Renal pelvis (tissue), 4 donors: ENCODE results near the gene CCDC77. TPM values are rescaled to one million over a fixed set of nuclear protein-coding genes. Genes with fewer than 3 reads are reported as not detected.

Experiments
- DNase-seq: peaks from one replicate; pipeline ENCODE4 v3.0.0-alpha.2; 2013
- polyA plus RNA-seq, 3 donors: library from polyadenylated mRNA; unstranded; fragments of 120-200 nt; gene quantifications; one replicate each; pipeline ENCODE4 v1.2.1, GENCODE V29; 2013; ENCODE audit not compliant: insufficient read length in 3 of 3

The CCDC77 gene
- polyA plus RNA-seq, 3 donors = 20.0 to 37.8 (median 30.1) TPM

- no peak for DNase-seq
Measured at GRCh38 chr12:447141-447540, 45.7 kb downstream of the CCDC77 start.

- DNase-seq = no peak
Measured at GRCh38 chr12:449203-449602, 47.8 kb downstream of the CCDC77 start.

- DNase-seq = no peak
Measured at GRCh38 chr12:450438-450837, 49.0 kb downstream of the CCDC77 start.

- DNase-seq = no peak
Measured at GRCh38 chr12:452667-453210, 51.3 kb downstream of the CCDC77 start.

- no peak for DNase-seq
Measured at GRCh38 chr12:454833-455232, 53.4 kb downstream of the CCDC77 start.

GRCh38 chr12:455821-456220, 54.4 kb downstream of the CCDC77 start:
- no peak for DNase-seq

GRCh38 chr12:457676-458075, 56.2 kb downstream of the CCDC77 start:
- no peak for DNase-seq

GRCh38 chr12:459050-459429, 57.6 kb downstream of the CCDC77 start:
- DNase-seq = no peak

- peak; percentile 58 for DNase-seq
Measured at GRCh38 chr12:459430-460258, 58.2 kb downstream of the CCDC77 start, which contains the start of gene B4GALNT3. TSS of gene B4GALNT3 (plus strand) at chr12:459939. CDS start at chr12:460377, 438 bp downstream.

- no peak for DNase-seq
Measured at GRCh38 chr12:460261-461230, 59.1 kb downstream of the CCDC77 start.

GRCh38 chr12:461425-461824, 60.0 kb downstream of the CCDC77 start:
- no peak for DNase-seq

- DNase-seq = no peak
Measured at GRCh38 chr12:462936-463705, 61.7 kb downstream of the CCDC77 start.

GRCh38 chr12:464484-465267, 63.2 kb downstream of the CCDC77 start:
- peak; percentile 77 for DNase-seq

- DNase-seq = peak; percentile 44
Measured at GRCh38 chr12:466039-466438, 64.6 kb downstream of the CCDC77 start.

GRCh38 chr12:466762-467161, 65.3 kb downstream of the CCDC77 start:
- DNase-seq = no peak

- DNase-seq = no peak
Measured at GRCh38 chr12:467591-467990, 66.1 kb downstream of the CCDC77 start.

- DNase-seq = no peak
Measured at GRCh38 chr12:468671-469389, 67.4 kb downstream of the CCDC77 start.

GRCh38 chr12:470133-470532, 68.7 kb downstream of the CCDC77 start:
- DNase-seq = no peak

GRCh38 chr12:473198-473597, 71.8 kb downstream of the CCDC77 start:
- no peak for DNase-seq
